ENCODE measurements around the gene PRKAA1. TPM values are rescaled to one million over a fixed set of nuclear protein-coding genes. Genes with fewer than 3 reads are reported as not detected.
"Not testable (repeated sequence)": the region's sequence is repeated elsewhere in the genome, so short reads cannot be mapped to it uniquely, and the experiment has no call there.

The PRKAA1 gene
- polyA plus RNA-seq, 1 of the 3 experiments (the other 2 are of a cell fraction) = 23.2 TPM

- CTCF ChIA-PET = interaction anchor here (1.7 to 1.8 kb wide), 2 partner anchors 10 to 23 kb away, joined by 5 to 6 read pairs; no protein-coding TSS in a partner anchor
- Histone ChIP-seq H3K27me3 (ENCODE audit: insufficient read depth) (no peaks in the 10 kb centered on the region), H3K4me1 (ENCODE audit: control insufficient read depth in 1 of 2, insufficient read depth in 2 of 2, low read depth in 1 of 2, low read length in 1 of 2) (peaks cover 4 to 17% of the 10 kb centered on the region in 2 experiments; a peak in 3 of 4 replicates), H3K27ac (ENCODE audit: low read depth in 2 of 2, low read length in 1 of 2) (no peak overlapping the region), H3K4me2 (peak overlapping the region; percentile 79), H3F3A (replicated peaks; ENCODE audit: insufficient read depth) (peaks cover 22% of the 10 kb centered on the region), H3K79me2 (ENCODE audit: insufficient read depth) (peaks cover 68% of the 10 kb centered on the region), H4K20me1 (ENCODE audit: insufficient read depth) (peaks cover 55% of the 10 kb centered on the region), H2AFZ (ENCODE audit: low read depth) (no peak overlapping the region), H3K36me3 (replicated peaks in 1 of 2; ENCODE audit: control insufficient read depth in 1 of 2, insufficient read depth in 2 of 2, low read length in 1 of 2) (peaks cover 3 to 5% of the 10 kb centered on the region in 2 experiments), H3K9ac (peak overlapping the region; percentile 93; the same call in 1 of the 2 replicates), H3K9me2 (no peaks in the 10 kb centered on the region), H3K4me3 (ENCODE audit: low read depth in 2 of 2, low read length in 1 of 2) (peak overlapping the region; percentile 73 to 89; a peak in 3 of 4 replicates), H3K9me3 (no peaks in the 10 kb centered on the region)
- no peak for TF ChIP-seq USF2 (IDR thresholded peaks at IDR 0.05; ENCODE audit: borderline replicate concordance, low read depth, low read length)
- POLR2A ChIA-PET = no interaction called here
- no peak for DNase-seq
- 71% methylated on average over 3 of the region's 3 CpGs for WGBS (ENCODE audit: low lambda C conversion rate)
Measured at GRCh38 chr5:40796487-40796889, 1.7 kb downstream of the PRKAA1 start.

GRCh38 chr5:40794877-40795276 is 3.3 kb downstream of the PRKAA1 start:
- H4K20me1 ChIP-seq (ENCODE audit: insufficient read depth) = peaks cover 72% of the 10 kb centered on the region
- H2AFZ ChIP-seq (ENCODE audit: low read depth); H3K27ac ChIP-seq (ENCODE audit: low read depth in 2 of 2, low read length in 1 of 2); H3K4me3 ChIP-seq (ENCODE audit: low read depth in 2 of 2, low read length in 1 of 2); CTCF ChIA-PET; DNase-seq; H3K27me3 ChIP-seq (ENCODE audit: insufficient read depth); POLR2A ChIA-PET; H3K9ac ChIP-seq; H3K4me2 ChIP-seq; H3K9me2 ChIP-seq; H3K36me3 ChIP-seq (replicated peaks in 1 of 2; ENCODE audit: control insufficient read depth in 1 of 2, insufficient read depth in 2 of 2, low read length in 1 of 2); H3K9me3 ChIP-seq: not testable (repeated sequence)
- 96% methylated on average over 3 of the region's 3 CpGs for WGBS (ENCODE audit: low lambda C conversion rate)
- peaks cover 4 to 17% of the 10 kb centered on the region in 2 experiments; a peak in 3 of 4 replicates for H3K4me1 ChIP-seq (ENCODE audit: control insufficient read depth in 1 of 2, insufficient read depth in 2 of 2, low read depth in 1 of 2, low read length in 1 of 2)
- H3K79me2 ChIP-seq (ENCODE audit: insufficient read depth) = peaks cover 85% of the 10 kb centered on the region
- peaks cover 22% of the 10 kb centered on the region for H3F3A ChIP-seq (replicated peaks; ENCODE audit: insufficient read depth)

- H3K9me2 ChIP-seq; H3K9me3 ChIP-seq; H3K4me2 ChIP-seq; H2AFZ ChIP-seq (ENCODE audit: low read depth); H3K4me3 ChIP-seq (ENCODE audit: low read depth in 2 of 2, low read length in 1 of 2); H3K9ac ChIP-seq; H3K27ac ChIP-seq (ENCODE audit: low read depth in 2 of 2, low read length in 1 of 2); POLR2A ChIA-PET; H3K36me3 ChIP-seq (replicated peaks in 1 of 2; ENCODE audit: control insufficient read depth in 1 of 2, insufficient read depth in 2 of 2, low read length in 1 of 2); H3K27me3 ChIP-seq (ENCODE audit: insufficient read depth); CTCF ChIA-PET; DNase-seq: not testable (repeated sequence)
- Histone ChIP-seq H3K4me1 (ENCODE audit: control insufficient read depth in 1 of 2, insufficient read depth in 2 of 2, low read depth in 1 of 2, low read length in 1 of 2) (peaks cover 0 to 17% of the 10 kb centered on the region in 2 experiments; a peak in 2 of 4 replicates), H3K79me2 (ENCODE audit: insufficient read depth) (peaks cover 90% of the 10 kb centered on the region), H4K20me1 (ENCODE audit: insufficient read depth) (peaks cover 75% of the 10 kb centered on the region), H3F3A (replicated peaks; ENCODE audit: insufficient read depth) (peaks cover 16% of the 10 kb centered on the region)
Measured at GRCh38 chr5:40794340-40794739, 3.8 kb downstream of the PRKAA1 start.

GRCh38 chr5:40792691-40793090 is 5.5 kb downstream of the PRKAA1 start:
- Histone ChIP-seq H3K4me1 (ENCODE audit: control insufficient read depth in 1 of 2, insufficient read depth in 2 of 2, low read depth in 1 of 2, low read length in 1 of 2) (peaks cover 0 to 17% of the 10 kb centered on the region in 2 experiments; a peak in 2 of 4 replicates), H3K79me2 (ENCODE audit: insufficient read depth) (peaks cover 100% of the 10 kb centered on the region), H4K20me1 (ENCODE audit: insufficient read depth) (peaks cover 91% of the 10 kb centered on the region), H3K36me3 (replicated peaks in 1 of 2; ENCODE audit: control insufficient read depth in 1 of 2, insufficient read depth in 2 of 2, low read length in 1 of 2) (peaks cover 5 to 15% of the 10 kb centered on the region in 2 experiments)
- H3K4me3 ChIP-seq (ENCODE audit: low read depth in 2 of 2, low read length in 1 of 2); H3K4me2 ChIP-seq; H3K27ac ChIP-seq (ENCODE audit: low read depth in 2 of 2, low read length in 1 of 2); H3K9me3 ChIP-seq; DNase-seq; CTCF ChIA-PET; H3K9me2 ChIP-seq; H3K9ac ChIP-seq; H3F3A ChIP-seq (replicated peaks; ENCODE audit: insufficient read depth); POLR2A ChIA-PET; H3K27me3 ChIP-seq (ENCODE audit: insufficient read depth); H2AFZ ChIP-seq (ENCODE audit: low read depth): not testable (repeated sequence)
- 95% methylated on average over 10 of the region's 10 CpGs for WGBS (ENCODE audit: low lambda C conversion rate)
